Keratinocyte (primary cell): ENCODE measurements around the gene OR10G3.

Experiments
- CTCF ChIP-seq, 3 experiments: IDR thresholded peaks in 1 of 3; conservative IDR thresholded peaks in 1 of 3; optimal IDR thresholded peaks in 1 of 3; 2 replicates in 2 of 3; 3 replicates in 1 of 3; pipeline versions ENCODE3 to v1.5.1; 2011; ENCODE audit warnings: low read length in 3 of 3, mild to moderate bottlenecking in 3 of 3, moderate library complexity in 2 of 3, control low read depth in 1 of 3, inconsistent platforms in 1 of 3; ENCODE audit not compliant: insufficient read depth in 2 of 3; ENCODE audit errors: extremely low read depth in 1 of 3
- EZH2 ChIP-seq: IDR thresholded peaks from one replicate; pipeline ENCODE4 v1.6.1; 2012; ENCODE audit warnings: inconsistent platforms, mild to moderate bottlenecking, low read length, moderate library complexity

GRCh38 chr14:21520767-21521166 lies 59.1 kb downstream of the OR10G3 start:
- no peak for TF ChIP-seq CTCF (optimal IDR thresholded peaks at IDR 0.05 in 1 of 3, IDR thresholded peaks at IDR 0.05 in 1 of 3, conservative IDR thresholded peaks at IDR 0.05 in 1 of 3; ENCODE audit: extremely low read depth in 1 of 3, insufficient read depth in 2 of 3, low read length in 3 of 3)
- no peak for TF ChIP-seq EZH2
